Natural killer cell (primary cell): ENCODE data around the gene LINS1. TPM values are rescaled to one million over a fixed set of nuclear protein-coding genes. Genes with fewer than 3 reads are reported as not detected.

Source experiments
- ATAC-seq, 3 donors: fragments of 150-1000 bp in 2 of 3; fragments of 200-7000 bp in 1 of 3; cut with Tn5 transposase; 1 replicate in 1 of 3; 2 replicates in 2 of 3; pipeline ENCODE4 v1.10.0; 2021; ENCODE audit warnings: mild to moderate bottlenecking in 2 of 3, moderate library complexity in 2 of 3
- DNase-seq, 2 donors: peaks; one replicate each; pipeline versions ENCODE4 v3.0.0 to v3.0.0-alpha.2; 2013 to 2021; ENCODE audit warnings: mixed read lengths in 1 of 2
- H3K27ac ChIP-seq: one replicate; pipeline ENCODE4 v1.5.1; 2013; ENCODE audit warnings: mild to moderate bottlenecking, low read length
- H3K27me3 ChIP-seq: one replicate; pipeline ENCODE4 v1.6.1; 2013; ENCODE audit warnings: low read length; ENCODE audit not compliant: control insufficient read depth, insufficient read depth
- H3K36me3 ChIP-seq: one replicate; pipeline ENCODE4 v1.6.1; 2013; ENCODE audit warnings: low read length; ENCODE audit not compliant: control insufficient read depth, insufficient read depth
- H3K4me1 ChIP-seq: one replicate; pipeline ENCODE4 v1.6.1; 2013; ENCODE audit warnings: low read length; ENCODE audit not compliant: control insufficient read depth, insufficient read depth
- H3K4me3 ChIP-seq: one replicate; pipeline ENCODE4 v1.5.1; 2013; ENCODE audit warnings: low read length
- H3K9me3 ChIP-seq: one replicate; pipeline ENCODE4 v1.6.1; 2013; ENCODE audit warnings: low read length; ENCODE audit not compliant: control insufficient read depth, insufficient read depth
- H3K27ac Mint-ChIP-seq, 2 donors: one replicate each; pipeline ENCODE4 v1.8.0; 2022; ENCODE audit warnings: mild to moderate bottlenecking in 2 of 2, mixed read lengths in 2 of 2, moderate library complexity in 1 of 2
- H3K27me3 Mint-ChIP-seq, 2 donors: one replicate each; pipeline ENCODE4 v1.8.0; 2022; ENCODE audit warnings: low read depth in 2 of 2, mixed read lengths in 2 of 2
- H3K36me3 Mint-ChIP-seq: one replicate; pipeline ENCODE4 v1.8.0; 2022; ENCODE audit warnings: mixed read lengths
- H3K4me1 Mint-ChIP-seq, 2 donors: one replicate each; pipeline ENCODE4 v1.8.0; 2022; ENCODE audit warnings: mixed read lengths in 2 of 2
- H3K4me3 Mint-ChIP-seq: one replicate; pipeline ENCODE4 v1.8.0; 2022; ENCODE audit warnings: mild to moderate bottlenecking, moderate library complexity, mixed read lengths
- H3K9me3 Mint-ChIP-seq, 2 donors: one replicate each; pipeline ENCODE4 v1.8.0; 2022; ENCODE audit warnings: mixed read lengths in 2 of 2
- WGBS: methylation state at CpG from one replicate; pipeline ENCODE4 v1.1.7; 2013; ENCODE audit warnings: missing lambda C conversion rate; ENCODE audit not compliant: insufficient coverage; 5-methylcytosine and 5-hydroxymethylcytosine counted together
- intact Hi-C: fragments of 100-400 bp; cut with micrococcal nuclease; formaldehyde crosslinking; loops from one replicate; pipeline ENCODE4 v1.14.2; 2022
- total RNA-seq, 4 donors: library from RNA; stranded (reverse); fragments of 120-200 nt in 1 of 4; gene quantifications; one replicate each; pipeline versions ENCODE4 v1.2.3 to v1.2.4, GENCODE V29; 2013 to 2022
- TF ChIP-seq, protein P1 (sequence below): fragments of 200-600 bp; IDR thresholded peaks from one replicate; pipeline ENCODE4 v1.8.0; 2022; ENCODE audit warnings: antibody characterized with exemption

Gene LINS1
- total RNA-seq, 3 donors from 2014 or later (not counting 1 experiment from before 2014, with no cell fraction given) = 26.1 to 28.2 (median 26.7) TPM

DNA sequence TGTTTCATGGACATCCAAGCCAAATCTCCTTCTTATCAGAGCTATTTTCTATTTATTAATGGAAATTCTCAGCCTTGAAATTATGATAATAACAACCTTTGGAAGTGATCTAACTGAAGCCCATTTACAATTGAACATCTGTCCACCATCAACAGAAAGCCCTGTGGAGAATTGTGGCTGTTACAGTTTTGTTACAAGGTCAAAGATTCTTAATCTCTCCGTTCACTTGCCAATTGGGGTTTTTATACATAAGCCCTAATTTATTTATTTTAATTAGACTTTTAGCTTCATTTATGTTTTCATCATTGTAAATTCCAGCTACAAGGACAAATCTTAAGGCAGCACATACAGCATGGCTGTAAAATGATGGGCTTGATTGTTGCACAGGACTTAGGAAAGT lies 76.5 kb downstream of the LINS1 start:
- Mint-ChIP-seq H3K27me3 (peaks cover 9% of the 10 kb centered on the region in 2 donors), H3K27ac (no peak overlapping the region), H3K9me3 (no peaks in the 10 kb centered on the region), H3K4me1 (peaks cover 9 to 10% of the 10 kb centered on the region in 2 donors), H3K4me3 (no peak overlapping the region), H3K36me3 (no peaks in the 10 kb centered on the region)
- Histone ChIP-seq H3K9me3 (no peaks in the 10 kb centered on the region), H3K36me3 (no peaks in the 10 kb centered on the region), H3K4me3 (no peak overlapping the region), H3K27me3 (no peaks in the 10 kb centered on the region), H3K4me1 (peaks cover 7% of the 10 kb centered on the region), H3K27ac (no peak overlapping the region)
- DNase-seq = no peak
- intact Hi-C loops = no loop called here
- no peak for ATAC-seq
- 100% methylated on average over 1 of the region's 1 CpG for WGBS
- TF ChIP-seq, protein P1, sequence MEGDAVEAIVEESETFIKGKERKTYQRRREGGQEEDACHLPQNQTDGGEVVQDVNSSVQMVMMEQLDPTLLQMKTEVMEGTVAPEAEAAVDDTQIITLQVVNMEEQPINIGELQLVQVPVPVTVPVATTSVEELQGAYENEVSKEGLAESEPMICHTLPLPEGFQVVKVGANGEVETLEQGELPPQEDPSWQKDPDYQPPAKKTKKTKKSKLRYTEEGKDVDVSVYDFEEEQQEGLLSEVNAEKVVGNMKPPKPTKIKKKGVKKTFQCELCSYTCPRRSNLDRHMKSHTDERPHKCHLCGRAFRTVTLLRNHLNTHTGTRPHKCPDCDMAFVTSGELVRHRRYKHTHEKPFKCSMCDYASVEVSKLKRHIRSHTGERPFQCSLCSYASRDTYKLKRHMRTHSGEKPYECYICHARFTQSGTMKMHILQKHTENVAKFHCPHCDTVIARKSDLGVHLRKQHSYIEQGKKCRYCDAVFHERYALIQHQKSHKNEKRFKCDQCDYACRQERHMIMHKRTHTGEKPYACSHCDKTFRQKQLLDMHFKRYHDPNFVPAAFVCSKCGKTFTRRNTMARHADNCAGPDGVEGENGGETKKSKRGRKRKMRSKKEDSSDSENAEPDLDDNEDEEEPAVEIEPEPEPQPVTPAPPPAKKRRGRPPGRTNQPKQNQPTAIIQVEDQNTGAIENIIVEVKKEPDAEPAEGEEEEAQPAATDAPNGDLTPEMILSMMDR = no peak

DNA sequence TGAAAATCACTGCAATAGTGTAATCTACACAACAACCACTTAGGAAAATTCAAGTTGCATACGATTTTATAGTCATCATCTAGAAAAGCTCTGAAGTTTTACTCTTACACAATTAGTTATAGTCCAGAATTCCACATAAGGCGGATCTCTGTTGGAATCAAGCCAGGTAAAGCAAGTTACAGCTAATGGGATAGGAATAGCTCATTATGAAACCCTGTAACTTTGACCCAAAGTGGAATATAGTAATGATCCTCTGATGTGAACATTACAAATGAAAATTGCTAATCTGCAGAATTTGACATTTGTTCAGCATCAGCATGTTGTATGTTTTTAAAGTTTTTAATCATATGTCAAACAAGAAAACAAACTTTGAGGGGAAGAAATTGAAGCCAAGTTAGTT lies 77.7 kb downstream of the LINS1 start:
- Mint-ChIP-seq H3K27ac (no peak overlapping the region), H3K27me3 (peaks cover 3 to 9% of the 10 kb centered on the region in 2 donors), H3K36me3 (no peaks in the 10 kb centered on the region), H3K9me3 (no peaks in the 10 kb centered on the region), H3K4me3 (no peak overlapping the region), H3K4me1 (peaks cover 12 to 17% of the 10 kb centered on the region in 2 donors)
- intact Hi-C loops = no loop called here
- Histone ChIP-seq H3K9me3 (no peaks in the 10 kb centered on the region), H3K4me3 (no peak overlapping the region), H3K27ac (no peak overlapping the region), H3K27me3 (no peaks in the 10 kb centered on the region), H3K4me1 (peaks cover 15% of the 10 kb centered on the region), H3K36me3 (no peaks in the 10 kb centered on the region)
- TF ChIP-seq, protein P1 = no peak
- WGBS = 75% methylated on average over 2 of the region's 2 CpGs
- DNase-seq (no peak), ATAC-seq (no peak)

DNA sequence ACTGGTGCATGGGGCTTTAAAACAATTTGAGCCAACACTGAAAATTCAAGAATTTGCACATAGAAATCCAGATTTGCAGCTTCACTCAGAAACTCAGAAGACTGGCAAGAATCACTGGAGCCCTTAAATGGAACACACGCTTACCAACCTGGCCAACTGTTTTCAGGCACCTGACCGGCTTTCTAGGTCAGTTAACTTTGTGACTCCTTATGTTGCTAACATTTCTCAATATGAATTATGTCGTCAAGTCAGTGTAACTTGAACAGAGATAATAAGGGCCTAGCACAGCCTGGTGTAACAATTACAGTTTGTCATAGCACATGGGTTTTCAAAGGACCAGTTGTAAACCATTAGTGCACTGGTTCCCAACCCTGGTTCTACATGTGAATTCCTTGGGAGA lies 80.1 kb downstream of the LINS1 start:
- TF ChIP-seq, protein P1 = no peak
- Histone ChIP-seq H3K36me3 (no peaks in the 10 kb centered on the region), H3K4me3 (no peak overlapping the region), H3K9me3 (no peaks in the 10 kb centered on the region), H3K27ac (no peak overlapping the region), H3K4me1 (peaks cover 15% of the 10 kb centered on the region), H3K27me3 (no peaks in the 10 kb centered on the region)
- intact Hi-C loops = no loop called here
- Mint-ChIP-seq H3K4me3 (no peak overlapping the region), H3K9me3 (no peaks in the 10 kb centered on the region), H3K36me3 (no peaks in the 10 kb centered on the region), H3K27ac (no peak overlapping the region), H3K4me1 (peaks cover 12 to 17% of the 10 kb centered on the region in 2 donors), H3K27me3 (no peaks in the 10 kb centered on the region)
- DNase-seq (no peak), ATAC-seq (no peak)
- 96% methylated on average over 3 of the region's 3 CpGs for WGBS
